HG02970 (cell line): ENCODE data around the gene KCNJ18.
"Not testable (repeated sequence)": the region's sequence is repeated elsewhere in the genome, so short reads cannot be mapped to it uniquely, and the experiment has no call there.

Source experiments
- ATAC-seq: cut with Tn5 transposase; IDR thresholded peaks from one replicate; pipeline ENCODE4 v1.9.1; 2021; ENCODE audit warnings: mild to moderate bottlenecking, moderate library complexity, moderate number of reproducible peaks; ENCODE audit not compliant: unreplicated experiment, low FRiP score

Gene KCNJ18

GRCh38 chr17:21719511-21720226 lies 27.3 kb downstream of the KCNJ18 start:
- ATAC-seq = not testable (repeated sequence)

DNA sequence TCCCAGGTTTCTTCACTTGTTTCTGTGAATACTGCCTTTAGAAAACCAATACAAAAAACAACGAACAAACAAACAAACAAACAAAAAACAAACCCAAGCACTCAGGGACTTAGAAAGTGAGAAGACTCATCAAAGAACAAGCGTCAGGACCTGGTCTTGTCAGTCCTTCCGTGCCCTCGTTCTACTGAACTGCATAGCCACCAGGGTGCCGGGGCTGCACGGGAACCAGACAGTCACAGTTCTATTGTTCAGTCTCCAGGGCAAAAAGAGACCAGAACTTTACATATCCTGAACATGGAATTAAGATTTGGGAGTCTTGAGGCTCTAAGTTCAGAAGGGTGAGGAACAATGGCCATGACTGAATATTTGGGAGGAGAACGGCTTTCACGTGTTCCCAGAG lies 28.2 kb downstream of the KCNJ18 start:
- not testable (repeated sequence) for ATAC-seq

DNA sequence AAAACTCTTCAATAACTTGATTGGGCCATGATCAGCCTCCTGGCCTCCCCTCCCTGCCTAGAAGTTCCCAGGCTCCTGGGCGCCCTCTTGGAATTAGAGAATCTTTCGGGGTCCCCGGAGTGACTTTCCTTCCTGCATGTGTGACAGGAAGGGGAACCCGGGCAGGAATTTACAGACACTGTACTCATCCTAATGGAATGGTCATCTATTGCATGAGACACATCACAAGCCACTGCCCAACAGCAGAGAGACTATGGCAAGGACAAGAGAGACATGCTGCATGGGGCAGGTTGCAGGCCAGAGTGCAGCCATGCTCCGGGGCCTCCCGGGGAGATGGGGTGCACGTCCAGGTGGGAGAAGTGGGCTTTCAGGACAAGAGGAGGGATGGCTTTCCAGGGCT lies 29.9 kb downstream of the KCNJ18 start:
- ATAC-seq = not testable (repeated sequence)

- not testable (repeated sequence) for ATAC-seq
These were observed 32.1 kb downstream of the KCNJ18 start for GRCh38 chr17:21724216-21725006.

GRCh38 chr17:21731076-21731475 lies 38.8 kb downstream of the KCNJ18 start:
- not testable (repeated sequence) for ATAC-seq

DNA sequence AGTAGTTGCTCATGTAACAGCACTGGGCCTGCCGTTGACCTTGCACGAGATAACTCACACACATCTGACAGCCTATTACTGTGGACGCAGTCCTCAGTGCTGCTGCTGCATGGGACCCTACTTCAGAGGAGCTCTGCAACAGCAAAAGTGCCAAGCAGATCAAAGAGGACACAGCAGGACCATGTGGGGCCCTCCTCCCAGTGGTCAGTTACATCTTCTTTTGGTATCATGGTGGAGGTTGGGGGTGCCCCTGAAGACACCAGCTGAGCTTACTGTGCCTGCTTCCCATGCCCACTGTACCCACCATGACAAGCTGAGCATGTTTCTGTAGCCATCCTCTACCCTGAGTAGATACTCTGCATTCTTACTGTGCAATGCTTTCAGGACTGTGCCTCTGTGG lies 41.6 kb downstream of the KCNJ18 start:
- ATAC-seq = not testable (repeated sequence)

- ATAC-seq = not testable (repeated sequence)
These were observed 43.5 kb downstream of the KCNJ18 start for GRCh38 chr17:21735814-21736213.

DNA sequence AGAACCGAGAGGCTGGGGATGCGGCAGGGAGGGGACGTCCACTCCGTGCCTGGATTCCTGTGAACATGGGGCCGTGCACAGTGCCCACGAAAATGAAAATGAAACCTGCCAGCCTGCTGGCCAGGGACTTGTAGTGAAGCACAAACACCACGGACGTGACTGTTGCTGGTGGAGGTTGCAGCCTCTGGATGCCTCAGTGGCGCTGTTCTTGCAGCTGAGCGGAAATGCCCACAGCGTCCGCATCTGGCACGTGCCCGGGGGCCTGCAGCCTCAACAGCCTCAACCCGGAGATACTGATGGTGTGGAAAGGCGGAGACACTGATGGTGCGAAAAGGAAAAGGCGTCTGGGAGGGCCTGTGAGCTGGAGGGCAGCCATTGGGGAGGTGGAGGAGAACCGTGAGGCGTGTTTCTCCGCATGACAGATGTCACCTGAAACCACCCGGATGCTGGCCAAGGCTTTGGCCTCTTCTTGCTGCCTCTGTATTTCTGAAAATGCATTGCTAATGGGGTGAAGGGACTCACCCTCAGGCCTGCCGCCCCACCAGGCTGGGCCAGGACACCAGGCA lies 44.8 kb downstream of the KCNJ18 start:
- ATAC-seq = not testable (repeated sequence)

GRCh38 chr17:21738241-21738640 lies 45.9 kb downstream of the KCNJ18 start:
- ATAC-seq = not testable (repeated sequence)

GRCh38 chr17:21738877-21739474 lies 46.7 kb downstream of the KCNJ18 start:
- not testable (repeated sequence) for ATAC-seq

GRCh38 chr17:21739485-21739884 lies 47.2 kb downstream of the KCNJ18 start:
- ATAC-seq = not testable (repeated sequence)

DNA sequence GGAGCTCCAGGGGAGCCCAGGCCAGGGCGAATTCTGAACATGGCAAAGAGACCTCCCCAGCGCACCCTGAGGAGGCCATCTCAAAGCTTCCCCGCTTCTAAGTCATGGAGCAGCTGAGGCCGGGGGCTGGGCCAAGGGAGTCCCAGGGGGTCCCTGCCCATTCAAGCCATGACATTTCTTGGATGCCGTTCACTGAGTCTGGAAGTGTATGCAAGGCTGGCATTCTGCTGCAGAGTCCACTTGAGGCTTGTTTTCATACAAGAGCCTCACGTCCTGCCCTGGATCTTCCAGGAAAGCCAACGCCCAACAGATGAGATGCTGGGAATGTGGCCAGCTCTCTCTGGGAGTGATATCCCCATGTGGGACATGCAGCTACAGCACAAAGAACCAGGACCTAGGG lies 48.5 kb downstream of the KCNJ18 start:
- ATAC-seq = not testable (repeated sequence)

- not testable (repeated sequence) for ATAC-seq
These were observed 49.2 kb downstream of the KCNJ18 start for GRCh38 chr17:21741520-21741919.

DNA sequence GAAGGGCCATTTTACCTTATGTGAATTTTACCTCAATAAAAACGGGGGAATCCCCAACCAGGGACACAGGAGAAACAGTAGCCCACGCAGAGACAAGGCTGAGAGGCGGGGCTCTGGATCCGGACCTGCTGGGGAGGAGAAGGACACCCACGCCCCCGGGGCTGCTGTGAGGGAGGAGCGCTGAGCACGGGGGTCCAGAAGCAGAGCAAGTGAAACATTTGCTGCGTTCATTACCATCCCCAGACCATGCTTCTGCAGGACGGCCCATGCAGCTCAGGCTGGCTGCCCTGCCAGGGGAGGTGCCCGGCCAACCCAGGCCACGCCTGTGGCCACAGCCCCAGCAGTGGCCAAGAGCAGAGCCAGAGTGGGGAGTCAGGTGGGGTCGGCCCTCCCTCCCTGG lies 50.0 kb downstream of the KCNJ18 start:
- no peak for ATAC-seq

DNA sequence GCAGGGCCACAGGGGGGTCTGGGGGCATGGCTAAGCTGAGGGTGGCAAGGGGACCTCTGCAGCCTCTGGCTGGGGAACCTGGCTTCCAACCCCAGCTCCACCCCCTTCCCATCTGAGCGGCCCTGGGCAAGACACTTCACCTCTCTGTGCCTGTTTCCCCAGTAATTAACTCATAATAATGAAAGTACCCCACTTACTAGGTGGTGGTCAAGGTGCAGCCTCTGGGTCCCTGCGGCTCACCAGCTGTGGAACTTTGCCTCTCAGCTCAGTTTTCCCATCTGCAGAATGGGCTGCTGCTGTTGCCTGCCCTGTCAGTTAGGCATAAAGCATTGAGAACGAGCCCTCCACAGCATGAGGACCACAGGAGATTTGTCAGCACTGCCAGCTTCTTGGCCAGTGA lies 51.8 kb downstream of the KCNJ18 start:
- not testable (repeated sequence) for ATAC-seq

DNA sequence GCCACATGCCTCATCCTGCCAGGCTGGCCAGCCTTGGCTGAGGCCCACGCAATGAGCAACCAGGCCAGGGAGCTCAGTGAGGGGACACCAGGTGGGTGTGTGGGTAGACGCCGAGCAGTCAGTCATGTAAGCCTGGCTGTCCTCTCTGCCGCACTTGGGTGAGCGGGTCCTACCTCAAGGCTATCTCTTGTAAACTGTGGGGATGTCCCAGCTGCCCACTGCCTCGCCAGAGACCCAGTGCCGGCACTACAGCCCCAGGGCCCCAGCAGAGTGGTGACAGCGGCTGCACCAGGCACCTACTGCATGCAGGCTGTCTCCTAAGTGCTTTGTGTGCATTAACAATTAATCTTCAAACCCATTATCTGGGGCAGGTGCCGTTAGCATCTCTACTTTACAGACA lies 52.3 kb downstream of the KCNJ18 start:
- not testable (repeated sequence) for ATAC-seq

- ATAC-seq = not testable (repeated sequence)
These were observed 53.2 kb downstream of the KCNJ18 start for GRCh38 chr17:21745385-21746054.

- ATAC-seq = not testable (repeated sequence)
These were observed 54.1 kb downstream of the KCNJ18 start for GRCh38 chr17:21746415-21746814.

- ATAC-seq = not testable (repeated sequence)
These were observed 55.0 kb downstream of the KCNJ18 start for GRCh38 chr17:21747195-21747915.

GRCh38 chr17:21748686-21749085 lies 56.4 kb downstream of the KCNJ18 start:
- not testable (repeated sequence) for ATAC-seq
